GM18909 (cell line): Measurements from ENCODE around the gene DSG1.
"Not testable (repeated sequence)": the region's sequence is repeated elsewhere in the genome, so short reads cannot be mapped to it uniquely, and the experiment has no call there.

ENCODE experiments used
- ATAC-seq: cut with Tn5 transposase; IDR thresholded peaks from one replicate; pipeline ENCODE4 v1.9.1; 2021; ENCODE audit warnings: mild to moderate bottlenecking; ENCODE audit not compliant: unreplicated experiment, poor library complexity

DSG1 gene

GRCh38 chr18:31329787-31330438 is 12.0 kb downstream of the DSG1 start:
- ATAC-seq, result no peak

GRCh38 chr18:31343454-31343853 is 25.5 kb downstream of the DSG1 start:
- ATAC-seq, result no peak

DNA sequence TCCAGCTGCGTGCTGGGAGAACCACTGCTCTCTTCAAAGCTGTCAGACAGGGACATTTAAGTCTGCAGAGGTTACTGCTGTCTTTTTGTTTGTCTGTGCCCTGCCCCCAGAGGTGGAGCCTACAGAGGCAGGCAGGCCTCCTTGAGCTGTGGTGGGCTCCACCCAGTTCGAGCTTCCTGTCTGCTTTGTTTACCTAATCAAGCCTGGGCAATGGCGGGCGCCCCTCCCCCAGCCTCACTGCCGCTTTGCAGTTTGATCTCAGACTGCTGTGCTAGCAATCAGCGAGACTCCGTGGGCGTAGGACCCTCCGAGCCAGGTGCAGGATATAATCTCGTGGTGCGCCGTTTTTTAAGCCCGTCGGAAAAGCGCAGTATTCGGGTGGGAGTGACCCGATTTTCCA is 35.4 kb downstream of the DSG1 start:
- not testable (repeated sequence) for ATAC-seq

GRCh38 chr18:31354990-31355389 is 37.0 kb downstream of the DSG1 start:
- no peak for ATAC-seq

DNA sequence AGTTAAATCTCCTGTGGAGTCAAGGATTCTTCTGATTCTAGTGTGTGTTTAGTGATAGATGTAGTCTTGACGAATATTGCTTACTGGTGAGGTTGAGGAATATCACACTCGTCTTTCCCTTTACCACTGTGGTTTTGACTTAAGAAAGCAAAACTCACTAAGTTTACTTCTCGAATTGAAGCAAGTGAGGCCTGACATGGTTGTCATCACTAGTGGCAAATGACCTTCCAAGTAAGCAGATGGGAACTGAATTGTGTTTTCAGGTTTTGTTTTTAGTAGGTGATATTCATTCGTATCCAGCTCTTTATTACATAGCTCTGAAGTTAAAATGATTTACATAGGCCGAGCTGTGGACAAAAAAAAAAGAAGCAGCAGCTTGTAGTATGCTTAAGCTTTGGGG is 38.1 kb downstream of the DSG1 start:
- no peak for ATAC-seq

DNA sequence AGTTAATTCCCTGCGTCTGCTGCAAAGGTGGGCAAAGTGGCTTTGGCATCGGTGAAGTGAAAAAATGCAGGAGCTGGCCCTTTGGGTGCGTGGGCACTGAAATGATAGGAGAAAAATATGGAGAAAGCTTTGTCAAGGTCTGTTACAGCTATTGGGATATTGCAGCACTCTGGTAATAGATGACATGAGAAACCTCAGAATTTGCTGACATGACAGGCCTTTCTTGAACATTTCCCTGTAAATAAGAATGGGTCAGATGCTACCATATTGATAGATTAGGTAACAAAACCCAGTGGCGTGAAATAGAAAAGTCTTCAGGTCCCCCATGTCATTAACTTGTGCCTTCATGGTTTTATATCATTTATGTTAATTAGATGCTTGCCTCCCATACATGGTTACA is 46.2 kb downstream of the DSG1 start:
- no peak for ATAC-seq

DNA sequence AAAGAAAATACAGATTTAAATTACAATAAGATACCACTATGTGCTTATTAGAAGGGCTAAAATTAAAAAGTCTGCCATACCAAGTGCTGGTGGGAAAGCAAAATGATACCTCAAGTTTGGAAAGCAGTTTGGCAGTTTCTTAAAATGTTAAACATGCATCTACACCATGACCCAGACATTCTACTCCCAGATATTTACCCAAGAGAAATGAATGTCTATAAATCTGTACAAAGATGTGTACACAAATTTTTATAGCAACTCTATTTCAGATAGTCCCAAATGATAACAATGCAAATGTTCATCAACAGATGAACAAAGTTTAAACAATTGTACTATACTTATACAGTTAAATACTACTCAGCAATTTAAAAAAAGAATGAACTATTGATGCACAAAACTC is 51.5 kb downstream of the DSG1 start:
- no peak for ATAC-seq

DNA sequence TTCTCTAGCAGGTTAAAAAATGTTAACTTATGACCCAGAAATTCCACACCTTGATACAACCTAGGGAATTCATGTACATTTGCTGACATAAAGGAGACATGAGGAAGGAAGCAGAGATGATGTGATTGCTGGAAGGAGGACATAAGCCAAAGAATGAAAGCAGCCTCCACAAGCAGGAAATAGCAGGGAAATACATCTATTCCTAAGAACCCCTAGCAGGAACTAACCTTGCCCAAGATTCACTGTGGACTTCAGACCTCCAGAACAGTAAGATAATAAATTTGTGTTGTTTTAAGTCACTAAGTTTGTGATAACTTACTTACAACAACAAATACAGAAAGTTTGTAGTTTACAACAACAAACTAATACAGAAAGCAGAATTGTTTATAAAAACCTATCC is 54.0 kb downstream of the DSG1 start:
- ATAC-seq, result no peak

GRCh38 chr18:31373641-31374040 is 55.7 kb downstream of the DSG1 start:
- no peak for ATAC-seq

- ATAC-seq, result no peak
Measured at GRCh38 chr18:31376477-31376876, 58.5 kb downstream of the DSG1 start, which contains the start of gene DSG4. TSS of gene DSG4 (plus strand) at chr18:31376777. CDS start at chr18:31376912, 135 bp downstream.

DNA sequence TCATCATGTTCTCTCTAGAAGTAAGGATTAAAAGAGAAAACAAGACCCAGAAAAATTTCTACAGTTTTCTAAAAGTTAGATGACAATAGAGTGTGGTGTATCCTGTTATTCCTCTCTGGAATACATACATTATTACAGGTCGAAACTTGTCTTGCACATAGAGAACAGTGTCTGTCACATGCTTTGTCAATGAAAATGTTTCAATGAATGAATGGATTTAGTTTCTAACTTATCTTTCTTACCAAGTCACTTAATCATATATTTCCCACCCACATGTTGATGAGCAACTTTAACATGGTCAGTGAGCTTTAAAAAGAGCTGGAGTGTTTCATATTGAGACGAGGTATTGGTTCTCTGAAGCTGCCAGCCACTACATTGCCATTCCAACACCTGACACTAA is 63.0 kb downstream of the DSG1 start:
- no peak for ATAC-seq

GRCh38 chr18:31382107-31382506 is 64.1 kb downstream of the DSG1 start:
- ATAC-seq, result no peak

DNA sequence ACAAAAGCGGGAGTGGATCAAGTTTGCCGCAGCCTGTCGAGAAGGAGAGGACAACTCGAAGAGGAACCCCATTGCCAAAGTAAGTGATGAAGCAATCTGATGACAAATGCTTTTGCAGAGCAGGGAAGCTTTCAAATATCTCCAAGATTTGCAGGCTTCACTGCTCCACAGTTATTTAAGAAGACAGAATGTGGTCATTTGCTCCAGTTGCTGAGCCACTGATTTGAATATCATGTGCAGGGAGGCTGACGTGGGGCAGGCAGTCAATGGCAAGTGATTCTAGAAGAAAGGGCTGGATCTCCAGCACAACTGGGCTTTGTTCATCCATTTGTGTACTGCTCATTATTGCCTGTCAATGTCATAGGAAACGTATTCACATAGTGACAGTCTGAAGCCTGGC is 68.8 kb downstream of the DSG1 start:
- ATAC-seq, result no peak

GRCh38 chr18:31393286-31393685 is 75.3 kb downstream of the DSG1 start:
- ATAC-seq, result no peak

- ATAC-seq, result no peak
Measured at GRCh38 chr18:31396796-31397612, 79.0 kb downstream of the DSG1 start.

DNA sequence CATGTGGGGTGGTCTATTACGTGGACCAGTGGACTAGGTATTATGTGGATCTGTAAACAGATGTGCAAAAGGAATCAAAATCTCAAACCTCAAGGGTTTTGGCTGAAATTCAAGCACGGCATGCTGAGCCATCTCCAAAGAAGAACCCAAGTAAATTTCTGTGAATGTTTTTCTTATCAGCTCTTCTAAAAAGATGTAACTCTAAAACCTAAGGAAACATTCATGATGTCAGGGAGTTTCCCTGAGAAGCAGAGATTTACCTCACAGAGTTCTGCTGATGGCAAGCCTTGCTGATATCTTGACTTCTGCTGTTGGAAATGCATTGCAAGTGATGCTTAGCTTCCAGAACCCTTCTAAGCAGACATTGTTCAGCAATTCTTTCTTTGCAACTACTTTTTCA is 80.2 kb downstream of the DSG1 start:
- no peak for ATAC-seq

DNA sequence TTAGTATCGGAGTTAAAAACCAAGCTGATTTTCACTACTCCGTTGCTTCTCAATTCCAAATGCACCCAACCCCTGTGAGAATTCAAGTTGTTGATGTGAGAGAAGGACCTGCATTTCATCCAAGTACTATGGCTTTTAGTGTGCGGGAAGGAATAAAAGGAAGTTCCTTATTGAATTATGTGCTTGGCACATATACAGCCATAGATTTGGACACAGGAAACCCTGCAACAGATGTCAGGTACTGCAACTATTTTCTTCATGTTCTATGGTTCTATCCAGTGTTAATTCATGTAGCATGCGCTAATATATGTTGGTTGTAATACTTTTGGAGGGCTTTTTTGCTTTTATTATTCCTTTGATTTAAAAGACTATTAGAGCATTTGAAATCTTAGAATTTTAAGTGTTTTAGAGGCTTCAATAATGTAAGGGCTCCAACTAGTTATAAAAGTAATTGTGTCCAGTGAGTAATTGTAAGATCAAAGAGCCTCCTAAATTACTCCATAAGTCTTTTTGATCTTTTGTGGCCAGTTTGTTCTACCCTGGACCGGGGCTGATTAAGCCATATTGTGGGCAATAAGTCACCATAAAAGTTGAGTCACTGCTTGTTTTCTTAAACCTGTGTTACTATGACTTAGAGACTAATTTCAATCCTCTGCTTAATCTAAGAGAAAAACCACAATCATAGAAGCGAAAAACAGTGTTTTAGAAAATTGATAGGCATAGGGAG is 81.5 kb downstream of the DSG1 start:
- ATAC-seq, result no peak

GRCh38 chr18:31401156-31402025 is 83.4 kb downstream of the DSG1 start:
- no peak for ATAC-seq

DNA sequence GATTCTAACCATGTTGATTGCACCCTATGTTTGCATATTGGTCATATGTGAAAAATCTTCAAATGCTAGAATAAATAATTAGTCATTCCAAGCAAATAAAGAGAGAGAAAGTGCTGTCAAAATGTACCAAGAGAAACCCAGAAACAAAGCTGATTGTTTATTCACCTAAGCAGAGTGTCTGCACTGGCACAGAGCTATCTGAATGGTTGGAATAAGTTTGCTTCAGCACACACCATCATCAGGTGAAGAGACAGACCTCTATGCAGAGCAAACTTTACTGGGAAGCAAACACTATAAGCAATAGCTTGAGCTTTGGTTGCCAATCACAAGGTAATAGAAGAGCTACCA is 84.0 kb downstream of the DSG1 start:
- ATAC-seq, result no peak

DNA sequence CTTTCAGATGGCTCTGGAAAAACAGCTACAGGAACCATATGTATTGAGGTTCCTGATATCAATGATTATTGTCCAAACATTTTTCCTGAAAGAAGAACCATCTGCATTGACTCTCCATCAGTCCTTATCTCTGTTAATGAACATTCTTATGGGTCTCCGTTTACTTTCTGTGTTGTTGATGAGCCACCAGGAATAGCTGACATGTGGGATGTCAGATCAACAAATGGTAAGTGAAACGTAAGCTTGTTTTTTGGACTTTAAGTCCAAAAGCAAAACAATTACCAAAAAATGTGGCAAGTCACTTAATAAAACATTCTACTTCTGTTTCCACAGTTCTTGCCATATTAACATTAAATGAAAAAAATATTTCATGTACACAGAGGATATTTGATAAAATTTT is 85.4 kb downstream of the DSG1 start:
- no peak for ATAC-seq
